Effector memory CD8-positive, alpha-beta T cell (primary cell): ENCODE measurements around the gene PNPLA2.
A peak's percentile ranks its signal among the peaks of the same experiment; 100 is the strongest.

Experiments
- ATAC-seq: fragments of 150-1000 bp; cut with Tn5 transposase; replicated peaks from 2 replicates; pipeline ENCODE4 v1.10.0; 2021; ENCODE audit warnings: mild to moderate bottlenecking, moderate library complexity
- DNase-seq, 3 experiments: peaks; one replicate each; pipeline ENCODE4 v3.0.0; 2021
- H3K27ac Mint-ChIP-seq, 2 donors: one replicate each; pipeline ENCODE4 v1.8.0; 2022; ENCODE audit warnings: mild to moderate bottlenecking in 2 of 2, mixed read lengths in 2 of 2, moderate library complexity in 2 of 2
- H3K27me3 Mint-ChIP-seq, 2 donors: one replicate each; pipeline ENCODE4 v1.8.0; 2022; ENCODE audit warnings: mixed read lengths in 2 of 2
- H3K36me3 Mint-ChIP-seq: one replicate; pipeline ENCODE4 v1.8.0; 2022; ENCODE audit warnings: mild to moderate bottlenecking, moderate library complexity, mixed read lengths; ENCODE audit not compliant: insufficient read depth
- H3K4me1 Mint-ChIP-seq, 2 donors: one replicate each; pipeline ENCODE4 v1.8.0; 2022; ENCODE audit warnings: low read depth in 2 of 2, mixed read lengths in 2 of 2
- H3K4me3 Mint-ChIP-seq, 2 donors: one replicate each; pipeline ENCODE4 v1.8.0; 2022; ENCODE audit warnings: mild to moderate bottlenecking in 2 of 2, mixed read lengths in 2 of 2, moderate library complexity in 2 of 2
- H3K9me3 Mint-ChIP-seq, 2 donors: one replicate each; pipeline ENCODE4 v1.8.0; 2022; ENCODE audit warnings: mixed read lengths in 2 of 2

Gene PNPLA2

DNA sequence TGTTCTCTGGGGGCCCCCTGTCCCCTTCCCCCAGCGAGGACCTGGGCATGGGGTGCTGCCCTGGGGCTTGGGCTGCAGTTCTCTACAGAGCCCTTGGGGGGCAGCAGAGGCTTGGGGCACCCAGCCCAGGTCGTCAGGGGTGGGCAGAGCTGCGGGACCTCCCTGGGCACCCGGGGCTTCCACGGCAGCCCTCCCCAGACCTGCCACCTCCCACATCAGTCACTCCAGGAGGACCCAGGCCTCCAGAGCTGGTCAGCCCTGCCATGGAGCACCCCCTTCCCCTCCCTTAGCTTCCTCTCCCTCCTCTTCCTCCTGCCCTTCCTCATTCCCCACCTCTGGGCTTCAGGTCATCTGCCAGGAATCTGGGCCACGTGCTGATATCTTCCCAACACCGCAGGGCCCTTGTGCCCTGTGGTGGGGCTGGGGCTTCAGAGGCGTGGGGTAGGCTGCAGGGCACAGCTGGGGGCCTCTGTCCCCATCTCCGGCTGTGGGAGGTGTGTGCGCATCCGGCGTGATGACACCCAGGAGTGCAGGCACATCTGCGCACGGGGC, 29.7 kb downstream of the PNPLA2 start:
- Mint-ChIP-seq H3K27me3 (peaks cover 0 to 12% of the 10 kb centered on the region in 2 donors), H3K36me3 (peaks cover 8% of the 10 kb centered on the region), H3K27ac (no peak overlapping the region), H3K9me3 (no peaks in the 10 kb centered on the region), H3K4me1 (peaks cover 7 to 8% of the 10 kb centered on the region in 2 donors), H3K4me3 (peak overlapping the region; percentile 74 to 77)
- peak; percentile 79 for ATAC-seq
- peak; percentile 65 to 74 (median 68) for DNase-seq

DNA sequence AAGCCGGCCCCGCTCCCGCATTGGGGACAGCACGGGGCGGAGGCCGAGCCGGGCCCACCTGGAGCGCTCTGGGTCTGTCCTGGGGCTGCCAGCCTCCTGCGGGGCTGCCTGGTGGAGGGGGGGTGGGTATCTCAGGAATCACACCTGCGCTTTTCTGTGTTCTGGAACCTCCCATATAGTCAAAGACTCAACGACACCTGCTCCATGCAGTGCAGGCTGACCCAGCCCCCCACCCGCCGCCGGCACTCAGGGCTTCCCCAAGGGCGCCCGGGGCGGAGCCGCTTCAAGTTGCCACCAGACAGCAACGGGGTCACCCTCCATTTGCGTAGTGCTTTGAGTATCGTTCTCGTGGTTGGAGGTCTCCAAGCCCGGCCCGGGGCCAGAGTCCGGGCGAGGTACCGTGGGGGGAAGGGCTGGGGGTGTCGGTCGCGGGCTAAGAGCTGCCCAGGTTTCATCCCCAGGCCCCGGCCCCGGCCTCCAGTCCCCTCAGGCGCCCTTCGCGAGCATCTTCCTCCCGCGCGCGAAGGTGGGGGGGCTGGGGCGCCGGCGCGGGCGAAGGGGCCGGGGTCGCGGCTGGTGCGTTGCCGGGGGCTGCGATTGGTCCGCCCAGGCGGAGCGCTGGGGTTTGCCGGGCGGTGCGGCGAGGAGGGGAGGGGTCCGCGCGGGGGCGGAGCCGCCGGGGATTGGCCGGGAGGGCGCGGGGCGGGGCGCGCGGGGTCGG, 30.6 kb downstream of the PNPLA2 start:
- Mint-ChIP-seq H3K4me1 (peaks cover 6 to 8% of the 10 kb centered on the region in 2 donors), H3K27ac (no peak overlapping the region), H3K27me3 (peaks cover 0 to 12% of the 10 kb centered on the region in 2 donors), H3K4me3 (peak overlapping the region; percentile 74 to 77), H3K36me3 (peaks cover 8% of the 10 kb centered on the region), H3K9me3 (no peaks in the 10 kb centered on the region)
- ATAC-seq, result peak; percentile 43
- DNase-seq, result no peak

DNA sequence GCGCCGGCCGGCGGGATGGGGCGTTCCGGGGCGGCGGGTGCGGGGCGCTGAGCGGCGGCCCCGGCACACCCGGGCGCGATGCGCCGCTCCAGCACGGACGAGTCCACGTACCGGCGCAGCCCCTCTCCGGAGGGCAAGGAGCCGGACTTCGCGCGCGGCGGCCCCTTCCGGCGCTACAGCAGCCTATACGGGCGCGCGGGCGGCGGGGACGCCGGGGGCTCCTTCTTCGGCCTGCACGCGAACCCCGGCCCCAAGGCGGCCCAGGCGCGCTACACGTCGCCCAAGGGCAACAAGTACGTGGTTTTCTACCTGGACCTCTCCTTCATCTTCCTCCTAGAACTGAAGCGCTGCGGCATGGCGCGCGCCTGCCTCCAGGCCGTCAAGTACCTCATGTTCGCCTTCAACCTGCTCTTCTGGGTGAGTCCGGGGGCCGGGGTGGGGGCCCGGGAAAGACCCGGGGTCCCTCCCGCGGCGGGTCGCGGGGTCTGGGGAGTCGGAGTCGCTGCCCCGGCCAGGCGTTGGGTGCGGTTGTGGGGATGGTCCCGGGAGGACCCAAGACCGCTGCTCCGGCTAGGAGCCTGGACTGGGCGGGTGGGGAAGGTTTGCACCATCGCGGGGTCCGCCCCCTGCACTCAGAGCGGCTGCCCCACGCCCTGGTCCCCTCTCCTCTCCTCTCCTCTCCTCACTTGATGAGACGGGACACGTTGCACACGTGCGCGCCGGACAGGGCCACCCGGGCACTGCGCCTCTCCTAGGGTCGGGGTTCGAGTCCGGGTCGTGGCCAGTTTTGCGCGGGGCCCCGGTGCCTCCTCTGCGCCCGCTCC, 31.4 kb downstream of the PNPLA2 start:
- no peak for ATAC-seq
- Mint-ChIP-seq H3K27me3 (peaks cover 0 to 12% of the 10 kb centered on the region in 2 donors), H3K4me3 (peak overlapping the region in 1 of 2 donors; percentile 17)

DNA sequence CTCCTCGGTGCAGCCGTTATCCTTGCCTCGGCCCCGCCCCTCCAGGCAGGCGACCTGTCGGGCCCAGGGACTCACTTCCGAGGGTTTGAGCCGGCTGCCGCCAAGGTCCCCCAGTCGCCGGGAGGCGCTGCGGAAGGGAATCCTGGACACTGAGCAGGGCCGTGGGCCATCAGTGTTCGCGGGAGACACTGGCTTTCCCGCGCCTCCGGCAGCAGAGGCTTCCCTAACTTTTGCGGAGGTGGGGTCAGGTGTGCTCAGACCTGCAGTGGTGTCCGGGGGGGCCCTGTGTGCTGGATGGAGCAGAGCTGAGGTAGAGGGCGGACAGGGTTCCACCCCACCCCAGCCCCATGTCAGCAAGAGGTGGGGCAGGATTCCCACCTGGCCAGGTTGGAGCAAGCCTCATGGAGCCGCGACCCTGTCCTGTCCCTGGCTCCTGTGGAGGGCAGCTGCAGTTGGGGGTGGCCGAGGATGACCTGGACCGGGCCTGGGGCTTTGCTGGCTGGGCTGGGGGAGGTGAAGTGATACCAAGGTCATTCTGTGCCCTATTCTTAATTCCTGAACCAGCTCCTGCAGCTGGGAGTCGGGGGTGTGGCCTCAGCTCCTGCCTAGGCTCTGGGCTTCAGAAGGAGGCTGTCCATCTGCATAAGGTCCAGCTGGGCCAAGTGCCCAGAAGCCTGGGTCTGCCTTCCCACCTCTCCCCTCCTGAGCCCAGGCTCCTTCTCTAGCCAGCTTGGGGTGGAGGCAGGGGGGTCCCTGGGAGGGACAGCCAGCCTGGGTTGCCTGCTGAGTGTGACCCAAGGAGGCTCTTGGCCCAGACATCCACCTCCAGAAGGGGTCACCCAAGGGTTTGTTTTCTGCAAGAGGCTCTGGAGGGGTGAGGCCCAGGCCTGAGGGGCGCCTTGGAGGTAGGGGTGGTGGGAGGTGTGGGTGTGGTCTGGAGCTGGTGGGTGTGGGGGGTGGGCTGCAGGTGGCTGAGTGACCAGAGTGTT, 32.4 kb downstream of the PNPLA2 start:
- DNase-seq, result no peak
- peak overlapping the region in 1 of 2 donors; percentile 17 for H3K4me3 Mint-ChIP-seq
- peaks cover 3 to 9% of the 10 kb centered on the region in 2 donors for H3K4me1 Mint-ChIP-seq
- peaks cover 3% of the 10 kb centered on the region for H3K36me3 Mint-ChIP-seq
- H3K9me3 Mint-ChIP-seq, result no peaks in the 10 kb centered on the region
- peaks cover 0 to 12% of the 10 kb centered on the region in 2 donors for H3K27me3 Mint-ChIP-seq
- ATAC-seq, result no peak
- H3K27ac Mint-ChIP-seq, result no peak overlapping the region

More for the DNA sequence above, 31.4 kb downstream of the PNPLA2 start:
- H3K9me3 Mint-ChIP-seq, result no peaks in the 10 kb centered on the region
- H3K4me1 Mint-ChIP-seq, result peaks cover 3 to 8% of the 10 kb centered on the region in 2 donors
- H3K36me3 Mint-ChIP-seq, result peaks cover 8% of the 10 kb centered on the region
- no peak for DNase-seq
- H3K27ac Mint-ChIP-seq, result no peak overlapping the region

DNA sequence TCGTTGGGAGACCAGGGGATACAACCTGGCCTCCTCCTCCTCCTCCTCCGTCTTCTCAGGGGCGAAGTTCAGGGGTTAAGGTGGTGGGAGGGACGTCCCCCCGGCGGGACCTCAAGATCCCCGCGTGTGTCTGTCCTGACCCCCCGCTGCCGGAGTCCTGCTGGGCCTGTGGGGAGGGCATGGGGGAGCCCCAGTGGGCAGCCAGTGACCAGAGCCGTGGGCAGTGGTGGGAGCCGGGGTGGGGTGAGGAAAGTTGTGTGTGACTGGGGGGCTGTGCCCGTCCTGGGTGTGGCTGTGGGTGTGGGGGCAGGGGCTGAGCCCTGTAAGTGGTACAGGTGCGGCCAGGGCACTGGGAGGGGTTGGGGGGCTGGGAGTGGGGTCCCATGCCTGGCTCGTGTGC, 34.0 kb downstream of the PNPLA2 start:
- H3K4me3 Mint-ChIP-seq, result no peak overlapping the region
- no peak for ATAC-seq
- no peaks in the 10 kb centered on the region for H3K9me3 Mint-ChIP-seq
- H3K27ac Mint-ChIP-seq, result no peak overlapping the region
- H3K4me1 Mint-ChIP-seq, result peaks cover 10 to 20% of the 10 kb centered on the region in 2 donors
- H3K36me3 Mint-ChIP-seq, result peaks cover 6% of the 10 kb centered on the region
- peaks cover 0 to 12% of the 10 kb centered on the region in 2 donors for H3K27me3 Mint-ChIP-seq
- no peak for DNase-seq

DNA sequence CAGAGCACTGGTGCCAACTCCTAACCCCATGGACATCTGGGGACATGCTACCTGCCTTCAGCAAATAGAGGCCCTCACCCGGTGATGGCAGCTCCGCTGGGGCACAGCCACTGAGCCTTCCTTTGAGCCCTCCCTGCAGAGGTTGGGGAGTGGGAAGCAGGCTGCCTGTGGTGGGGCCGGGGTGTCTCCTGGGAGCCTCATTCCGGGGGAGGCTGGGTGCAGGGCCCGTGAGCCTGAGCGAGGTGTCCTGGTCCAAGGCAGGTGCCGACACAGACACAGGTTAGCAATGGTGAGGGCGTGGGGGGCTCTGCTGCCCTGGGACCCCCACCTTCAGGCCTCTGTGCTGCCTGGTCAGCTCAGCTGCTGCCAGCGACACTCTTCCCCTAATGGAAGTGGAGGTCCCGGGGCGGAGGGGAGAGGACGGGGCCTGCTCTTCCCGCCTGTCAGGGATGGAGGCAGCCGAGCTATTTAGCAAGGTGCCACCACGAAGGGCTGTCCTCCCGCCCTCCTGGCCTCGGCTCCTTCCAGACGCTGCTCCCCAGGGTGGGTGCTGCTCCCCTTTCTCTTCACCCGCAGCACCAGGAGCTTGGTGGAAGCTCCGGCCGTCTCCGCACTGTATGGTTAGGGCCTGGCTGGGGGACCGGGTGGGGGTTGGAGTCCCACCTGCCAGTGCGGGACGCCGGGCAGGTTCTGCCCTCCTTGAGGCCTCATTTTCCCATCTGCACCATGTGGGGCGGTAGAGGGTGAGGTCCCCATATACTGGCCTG, 35.2 kb downstream of the PNPLA2 start:
- DNase-seq, result no peak
- H3K4me3 Mint-ChIP-seq, result no peak overlapping the region
- H3K36me3 Mint-ChIP-seq, result peaks cover 7% of the 10 kb centered on the region
- H3K27me3 Mint-ChIP-seq, result peaks cover 0 to 4% of the 10 kb centered on the region in 2 donors
- ATAC-seq, result no peak
- peaks cover 8 to 14% of the 10 kb centered on the region in 2 donors for H3K4me1 Mint-ChIP-seq
- no peaks in the 10 kb centered on the region for H3K9me3 Mint-ChIP-seq
- H3K27ac Mint-ChIP-seq, result no peak overlapping the region

DNA sequence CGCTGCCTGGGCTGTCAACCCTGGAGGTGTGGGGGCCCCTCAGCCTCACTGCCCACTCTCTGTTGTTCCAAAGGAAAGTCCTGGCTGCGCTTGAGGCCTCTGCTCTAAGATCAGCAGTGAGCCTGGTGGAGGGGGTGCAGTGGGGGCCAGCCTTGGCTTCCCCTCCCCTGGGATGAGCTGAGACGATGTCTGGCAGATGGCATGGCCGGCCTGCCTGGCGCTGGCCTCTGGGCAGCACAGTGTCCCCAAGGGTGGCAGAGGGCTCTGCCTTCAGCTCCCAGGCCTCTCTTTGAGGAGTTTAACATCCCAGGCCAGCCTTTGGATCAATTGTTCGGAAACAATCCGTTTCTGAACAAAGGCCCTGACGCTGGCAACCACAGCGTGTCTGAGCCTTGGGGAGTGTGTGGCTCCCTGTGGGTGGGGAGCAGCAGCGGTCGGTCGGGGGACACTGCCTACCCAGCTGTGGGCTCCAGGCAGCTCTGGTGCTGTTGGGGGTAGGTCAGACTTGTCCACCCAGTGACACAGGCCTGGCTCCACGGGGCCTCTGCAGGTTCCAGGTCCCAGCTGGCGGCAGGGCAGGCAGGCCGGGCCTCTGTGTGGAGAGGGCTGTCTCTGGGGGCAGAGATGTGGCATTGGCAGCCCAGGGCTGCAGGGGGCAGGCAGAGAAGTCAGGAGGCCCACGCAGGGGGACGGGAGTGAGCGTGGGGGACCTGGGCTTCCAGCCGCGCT, 36.1 kb downstream of the PNPLA2 start:
- ATAC-seq (no peak), DNase-seq (no peak)
- Mint-ChIP-seq H3K36me3 (peaks cover 7% of the 10 kb centered on the region), H3K9me3 (no peaks in the 10 kb centered on the region), H3K27ac (no peak overlapping the region), H3K4me3 (no peak overlapping the region), H3K27me3 (no peaks in the 10 kb centered on the region), H3K4me1 (peaks cover 8 to 11% of the 10 kb centered on the region in 2 donors)

DNA sequence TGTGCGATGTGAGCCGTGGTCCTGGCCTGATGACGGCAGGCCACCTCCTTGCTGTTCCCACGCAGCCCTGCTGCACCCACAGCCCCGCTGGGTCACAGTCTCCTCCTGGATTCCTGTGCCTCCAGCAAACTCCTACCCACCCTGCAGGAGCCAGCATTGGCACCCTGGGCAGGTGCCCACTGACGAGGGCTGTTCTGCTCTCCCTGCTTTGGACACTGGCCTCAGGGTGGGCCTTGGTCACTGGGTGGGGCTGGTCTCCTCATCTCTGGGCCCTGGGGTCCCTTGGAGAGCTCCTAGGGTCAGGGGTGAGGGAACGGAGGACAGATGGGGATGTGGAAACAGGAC, 36.6 kb downstream of the PNPLA2 start:
- Mint-ChIP-seq H3K4me1 (peaks cover 8 to 11% of the 10 kb centered on the region in 2 donors), H3K9me3 (no peaks in the 10 kb centered on the region), H3K4me3 (no peak overlapping the region), H3K27me3 (no peaks in the 10 kb centered on the region), H3K36me3 (peaks cover 7% of the 10 kb centered on the region), H3K27ac (no peak overlapping the region)
- no peak for ATAC-seq
- DNase-seq, result no peak

DNA sequence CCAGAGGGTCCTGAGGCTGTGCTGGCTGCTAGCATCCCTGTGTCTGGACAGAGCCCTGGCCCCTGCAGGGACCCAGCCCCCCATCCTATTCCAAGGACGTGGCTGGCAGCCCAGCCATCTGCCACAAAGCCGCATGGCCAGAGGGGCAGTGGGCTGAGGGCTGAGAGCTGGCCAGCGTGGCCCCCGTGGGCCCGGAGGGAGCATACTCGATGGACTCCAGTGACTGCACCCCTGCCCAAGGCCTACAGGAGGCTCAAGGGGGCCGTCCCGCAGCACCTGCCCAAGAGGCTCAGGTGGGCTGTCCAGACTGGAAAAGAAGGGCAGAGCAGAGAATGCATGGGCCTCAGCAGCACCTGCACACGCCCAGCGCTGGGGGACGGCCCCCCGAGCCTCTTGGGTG, 37.1 kb downstream of the PNPLA2 start:
- H3K36me3 Mint-ChIP-seq, result peaks cover 7% of the 10 kb centered on the region
- no peak for DNase-seq
- peaks cover 8 to 11% of the 10 kb centered on the region in 2 donors for H3K4me1 Mint-ChIP-seq
- no peak for ATAC-seq
- H3K9me3 Mint-ChIP-seq, result no peaks in the 10 kb centered on the region
- no peak overlapping the region for H3K27ac Mint-ChIP-seq
- H3K27me3 Mint-ChIP-seq, result no peaks in the 10 kb centered on the region
- no peak overlapping the region for H3K4me3 Mint-ChIP-seq

DNA sequence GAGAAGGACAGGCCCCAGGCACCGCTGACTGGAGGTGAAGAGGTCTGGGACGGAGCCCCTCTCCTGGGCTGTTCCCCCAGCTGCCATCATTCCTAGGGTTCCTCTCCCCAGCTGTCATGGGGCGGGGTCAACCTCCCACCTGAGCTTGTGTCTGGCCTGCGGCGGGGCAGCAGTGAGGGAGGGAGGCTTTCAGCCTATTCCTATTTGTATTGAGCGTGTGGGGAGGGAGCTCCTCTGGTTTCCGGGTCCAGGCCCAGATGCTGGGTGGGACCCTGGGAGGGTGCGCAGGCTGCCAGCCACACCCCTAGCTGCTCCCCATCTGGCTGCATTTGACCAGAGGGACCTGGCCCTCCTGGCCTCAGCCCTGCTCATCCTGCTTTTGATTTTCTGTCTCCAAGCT, 37.7 kb downstream of the PNPLA2 start:
- Mint-ChIP-seq H3K4me1 (peaks cover 8 to 11% of the 10 kb centered on the region in 2 donors), H3K27ac (no peak overlapping the region), H3K9me3 (no peaks in the 10 kb centered on the region), H3K27me3 (no peaks in the 10 kb centered on the region), H3K4me3 (peak overlapping the region in 1 of 2 donors; percentile 38), H3K36me3 (peaks cover 9% of the 10 kb centered on the region)
- DNase-seq (no peak), ATAC-seq (no peak)

DNA sequence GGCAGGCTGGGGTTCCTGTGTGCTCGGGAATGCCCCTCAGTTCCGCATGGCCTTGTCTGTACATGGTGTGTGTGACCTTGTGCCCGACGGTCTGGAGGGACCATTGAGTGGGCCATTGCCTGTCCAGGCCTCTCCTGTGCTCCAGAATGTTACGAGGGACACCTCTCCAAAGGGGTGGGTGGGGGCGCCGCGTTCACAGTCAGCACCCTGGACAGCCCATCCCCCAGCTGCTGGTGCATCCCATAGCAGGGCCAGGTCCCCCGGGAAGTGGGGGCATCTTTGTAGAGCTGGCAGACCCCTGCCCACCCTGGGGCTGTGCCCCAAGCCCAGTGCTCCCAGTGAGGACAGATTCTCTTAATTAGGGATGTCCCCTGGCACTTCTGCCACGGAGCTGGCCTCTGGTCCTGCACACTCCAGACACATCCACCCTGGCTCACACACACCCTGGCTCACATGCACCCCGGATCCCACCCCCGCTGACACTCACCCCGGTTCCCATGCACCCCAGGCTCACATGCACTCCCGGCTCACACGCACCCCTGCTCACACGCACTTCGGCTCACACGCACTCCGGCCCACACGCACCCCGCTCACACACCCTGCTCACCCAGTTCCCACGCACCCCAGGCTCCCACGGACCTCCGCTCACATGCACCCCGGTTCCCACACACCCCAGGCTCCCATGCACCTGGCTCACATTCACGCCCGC, 39.5 kb downstream of the PNPLA2 start:
- Mint-ChIP-seq H3K36me3 (peaks cover 7% of the 10 kb centered on the region), H3K27ac (peak overlapping the region in 1 of 2 donors; percentile 46), H3K27me3 (no peaks in the 10 kb centered on the region), H3K4me3 (no peak overlapping the region), H3K4me1 (peaks cover 8 to 11% of the 10 kb centered on the region in 2 donors), H3K9me3 (no peaks in the 10 kb centered on the region)
- DNase-seq (no peak), ATAC-seq (no peak)
